DMS79 treated with DMSO at 0.1 percent for 48 hours (cell line): ENCODE measurements around the gene FEZ2.

Source experiments
- DNase-seq: peaks from one replicate; lab custom pipeline; 2025; lab: John Stamatoyannopoulos, UW

Gene FEZ2

GRCh38 chr2:36561237-36561944 lies 36.6 kb downstream of the FEZ2 start:
- no peak for DNase-seq

DNA sequence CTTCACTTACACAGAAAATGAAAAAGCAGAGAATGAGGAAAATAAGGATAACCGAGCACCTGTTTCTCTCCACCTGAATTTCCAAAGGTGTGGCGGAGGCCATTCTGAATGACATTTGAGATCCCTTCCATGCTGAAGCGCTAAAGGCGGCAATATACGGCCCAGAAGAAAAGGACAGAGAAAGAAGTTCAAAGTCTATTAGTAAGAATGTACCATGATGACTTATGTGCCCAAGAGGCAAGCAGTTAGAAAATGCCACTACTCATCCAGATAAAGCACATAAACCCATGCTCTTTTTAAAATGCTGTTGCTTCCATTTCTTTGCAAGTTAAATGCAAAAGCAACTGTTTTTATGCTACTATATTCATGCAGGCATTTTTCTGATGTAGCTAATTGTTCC lies 37.2 kb downstream of the FEZ2 start:
- no peak for DNase-seq

- DNase-seq: no peak
These were observed 38.6 kb downstream of the FEZ2 start for GRCh38 chr2:36559221-36559942.

GRCh38 chr2:36556842-36557241 lies 41.1 kb downstream of the FEZ2 start:
- DNase-seq: no peak

DNA sequence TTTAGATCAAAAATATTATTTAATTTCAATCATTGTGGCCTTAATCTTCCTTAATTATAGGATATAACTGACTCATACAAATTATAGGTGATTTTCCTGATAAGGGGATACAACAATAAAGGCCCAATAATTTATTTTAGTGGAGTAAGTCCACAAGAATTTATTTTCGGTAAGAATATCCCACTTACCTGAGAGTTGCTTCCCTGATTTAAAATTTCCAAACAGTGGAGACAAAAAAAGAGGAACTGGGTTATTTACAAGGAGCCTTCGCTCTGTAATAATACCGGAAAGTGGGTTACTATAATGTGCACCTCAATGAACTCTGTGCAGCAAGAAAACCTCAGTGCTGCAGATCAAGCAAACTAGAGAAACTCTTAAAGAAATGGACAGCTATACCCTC lies 42.2 kb downstream of the FEZ2 start:
- DNase-seq: no peak

DNA sequence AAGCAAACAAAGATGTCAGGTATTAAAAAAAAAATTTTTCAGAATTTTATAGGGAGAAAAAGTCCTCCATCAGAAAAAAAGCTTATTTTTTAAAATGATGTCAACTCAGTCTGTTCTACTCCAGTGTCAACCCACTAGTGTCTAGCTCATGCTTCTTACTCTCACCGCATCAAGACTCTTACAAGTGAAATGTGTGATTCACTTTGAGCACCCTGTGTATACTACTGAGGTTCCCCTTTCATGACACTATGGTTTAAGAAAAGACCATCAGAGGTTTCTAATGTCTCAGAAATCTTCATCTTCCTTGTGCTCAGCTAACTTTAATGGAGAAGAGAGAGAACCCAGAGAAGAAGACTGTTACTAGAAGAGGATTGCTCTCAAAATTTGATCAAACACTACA lies 43.4 kb downstream of the FEZ2 start:
- no peak for DNase-seq

DNA sequence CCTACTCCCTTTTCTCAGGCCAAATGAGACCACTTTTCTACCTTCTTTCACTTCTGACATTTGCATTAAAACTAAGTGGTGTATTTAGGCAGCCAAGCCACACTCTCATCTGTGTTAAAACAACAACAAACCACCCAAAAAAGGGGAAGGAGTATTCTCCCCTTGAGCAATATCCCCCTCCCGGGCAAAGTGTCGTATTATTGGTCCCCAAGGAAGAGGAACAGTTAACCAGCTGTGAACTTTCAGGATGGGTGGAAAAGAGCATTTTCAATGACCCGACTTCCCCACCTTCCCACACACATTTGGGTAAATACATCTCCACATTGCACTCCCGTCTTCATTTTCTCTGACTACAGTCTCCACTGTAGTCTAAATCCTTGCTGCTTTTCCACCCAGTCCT lies 44.3 kb downstream of the FEZ2 start:
- no peak for DNase-seq

DNA sequence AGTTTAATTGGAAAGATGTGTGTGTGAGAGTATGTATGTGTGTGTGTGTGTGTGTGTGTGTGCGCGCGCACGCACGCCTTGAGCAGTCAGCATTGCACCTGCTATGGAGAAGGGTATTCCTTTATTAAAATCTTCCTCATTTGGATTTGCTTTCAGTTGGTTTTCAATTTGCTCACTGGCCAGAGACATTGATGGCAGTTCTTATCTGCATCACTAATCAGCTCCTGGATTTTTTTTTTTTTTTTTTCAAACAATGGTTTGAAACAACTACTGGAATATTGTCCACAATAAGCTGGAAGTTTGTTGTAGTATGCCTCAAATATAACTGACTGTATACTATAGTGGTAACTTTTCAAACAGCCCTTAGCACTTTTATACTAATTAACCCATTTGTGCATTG lies 48.0 kb downstream of the FEZ2 start:
- no peak for DNase-seq

DNA sequence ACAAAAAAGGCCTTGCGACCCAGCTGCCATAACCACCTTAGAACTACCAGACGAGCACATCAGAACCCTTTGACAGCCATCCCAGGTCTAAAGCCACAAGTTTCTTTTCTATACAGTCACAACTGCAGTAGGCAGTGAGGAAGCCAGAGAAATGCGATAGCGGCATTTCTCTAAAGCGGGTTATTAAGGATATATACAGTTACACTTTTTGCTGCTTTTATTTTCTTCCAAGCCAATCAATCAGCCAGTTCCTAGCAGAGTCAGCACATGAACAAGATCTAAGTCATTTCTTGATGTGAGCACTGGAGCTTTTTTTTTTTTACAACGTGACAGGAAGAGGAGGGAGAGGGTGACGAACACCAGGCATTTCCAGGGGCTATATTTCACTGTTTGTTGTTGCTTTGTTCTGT lies 48.8 kb downstream of the FEZ2 start:
- DNase-seq: no peak

GRCh38 chr2:36547906-36548305 lies 50.1 kb downstream of the FEZ2 start:
- no peak for DNase-seq

DNA sequence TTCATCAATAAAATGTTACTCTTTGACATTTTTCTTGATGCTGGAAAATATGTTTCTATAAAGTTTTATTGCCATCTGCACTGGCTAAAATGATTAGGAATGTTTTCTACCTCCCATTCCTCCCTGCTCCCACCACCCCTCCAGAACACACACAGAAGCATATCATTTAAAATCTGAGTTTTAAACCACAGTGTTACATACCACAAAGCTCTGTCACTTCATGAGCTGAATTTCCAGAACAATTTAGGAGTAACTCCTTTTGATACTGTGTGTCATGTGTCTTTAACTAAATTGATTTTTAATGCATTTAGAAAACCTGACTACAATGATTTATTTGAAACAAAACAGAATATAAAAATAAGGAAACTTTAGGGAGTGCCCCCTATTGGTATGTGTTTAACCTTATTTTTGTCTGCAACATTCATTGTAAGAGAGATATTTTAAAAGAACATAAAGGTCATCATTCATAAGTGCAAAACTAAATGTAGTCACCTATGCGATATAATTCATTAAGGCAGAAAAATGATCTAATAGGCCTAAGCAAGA lies 52.0 kb downstream of the FEZ2 start:
- no peak for DNase-seq

GRCh38 chr2:36544638-36545338 lies 53.2 kb downstream of the FEZ2 start:
- DNase-seq: no peak

DNA sequence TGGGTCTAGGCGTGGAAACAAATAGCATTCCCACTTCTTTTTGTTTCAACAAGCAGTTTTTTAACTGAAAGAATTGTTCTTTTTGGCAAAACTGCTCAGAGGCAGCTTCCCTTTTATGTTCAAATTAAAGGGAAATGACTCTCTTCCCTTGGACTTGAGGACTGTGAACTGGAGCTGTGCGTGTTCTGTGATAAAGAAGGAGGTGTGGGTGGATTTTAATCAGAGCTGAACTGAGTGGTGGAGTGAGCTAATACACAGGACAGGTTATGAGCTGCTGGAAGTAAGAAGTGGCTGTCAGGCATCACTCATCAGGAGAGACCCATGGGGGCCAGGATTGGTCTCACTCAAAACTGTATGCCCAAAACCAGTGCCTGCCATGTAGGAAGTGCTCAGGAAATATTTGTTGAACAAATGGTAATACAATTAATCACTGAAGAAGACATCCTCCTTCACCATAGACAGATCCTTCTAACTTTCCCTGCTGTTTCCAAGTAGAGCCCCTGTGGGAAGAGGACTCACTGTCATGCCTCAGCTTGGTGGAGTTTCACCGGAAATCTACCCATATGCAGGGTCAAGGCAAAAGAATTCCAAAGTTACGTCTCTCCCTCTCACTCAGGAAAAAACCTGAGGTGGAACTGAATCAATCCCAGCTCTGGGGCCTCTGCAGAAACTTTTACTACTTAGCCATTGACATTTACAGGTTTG lies 55.9 kb downstream of the FEZ2 start:
- no peak for DNase-seq

- DNase-seq: no peak
These were observed 56.8 kb downstream of the FEZ2 start for GRCh38 chr2:36540986-36541754.

- DNase-seq: no peak
These were observed 58.3 kb downstream of the FEZ2 start for GRCh38 chr2:36539631-36540030.

DNA sequence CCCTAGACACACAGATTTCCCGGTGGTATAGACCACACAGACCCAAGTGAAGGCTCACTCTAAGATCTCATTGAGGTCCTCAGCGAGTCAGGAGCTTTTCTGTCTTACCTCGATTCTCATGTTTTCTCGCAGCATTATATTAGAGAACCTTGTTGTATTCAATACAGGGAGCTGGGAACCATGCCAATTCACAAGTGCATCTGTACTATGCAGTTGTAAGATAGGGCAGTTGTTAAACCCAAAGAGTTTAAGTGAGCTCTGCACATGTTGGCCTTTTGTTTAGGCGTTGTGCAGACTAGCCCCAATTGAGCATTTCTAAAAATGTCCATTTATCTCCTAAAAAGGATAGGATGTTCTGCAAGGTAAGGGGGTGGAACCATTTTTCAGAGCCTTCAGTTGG lies 59.6 kb downstream of the FEZ2 start:
- DNase-seq: peak; percentile 87

DNA sequence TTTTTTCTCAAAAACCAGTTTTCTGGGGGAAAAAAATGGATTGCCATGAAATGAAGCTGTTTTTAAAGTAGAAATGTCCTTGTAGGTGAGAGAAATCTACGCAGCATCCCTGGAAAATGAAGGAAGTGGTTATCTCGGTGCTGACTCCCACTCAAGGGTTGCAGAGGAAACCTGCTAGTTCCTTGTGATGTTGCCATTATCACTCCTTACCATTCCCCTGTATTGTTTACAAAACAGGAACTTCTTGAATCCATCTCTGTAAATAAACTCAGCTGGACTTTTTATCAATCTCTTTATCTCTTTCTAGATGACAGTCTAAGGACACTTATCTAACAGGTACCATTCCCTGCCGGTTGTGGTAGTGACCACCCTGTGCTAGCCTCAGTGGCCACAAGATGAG lies 61.2 kb downstream of the FEZ2 start:
- no peak for DNase-seq

DNA sequence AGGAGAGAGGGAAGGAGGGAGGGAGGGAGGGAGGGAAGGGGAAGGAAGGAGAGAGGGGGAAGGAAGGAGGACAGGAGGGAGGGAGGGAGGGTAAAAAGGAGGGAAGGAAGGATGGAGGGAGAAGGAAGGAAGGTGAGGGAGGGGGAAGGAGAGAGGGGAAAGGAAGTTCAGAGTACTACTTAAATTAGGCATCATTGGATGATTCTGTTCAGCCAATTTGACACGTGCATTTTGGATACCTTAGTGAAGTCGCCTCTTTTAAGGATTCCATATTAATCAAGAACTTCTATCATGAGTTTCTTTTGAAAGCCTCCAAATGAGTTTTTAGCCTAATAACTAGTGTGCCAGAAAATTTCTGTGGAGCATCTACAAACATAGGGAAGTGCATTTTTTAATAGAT lies 62.9 kb downstream of the FEZ2 start:
- DNase-seq: no peak

DNA sequence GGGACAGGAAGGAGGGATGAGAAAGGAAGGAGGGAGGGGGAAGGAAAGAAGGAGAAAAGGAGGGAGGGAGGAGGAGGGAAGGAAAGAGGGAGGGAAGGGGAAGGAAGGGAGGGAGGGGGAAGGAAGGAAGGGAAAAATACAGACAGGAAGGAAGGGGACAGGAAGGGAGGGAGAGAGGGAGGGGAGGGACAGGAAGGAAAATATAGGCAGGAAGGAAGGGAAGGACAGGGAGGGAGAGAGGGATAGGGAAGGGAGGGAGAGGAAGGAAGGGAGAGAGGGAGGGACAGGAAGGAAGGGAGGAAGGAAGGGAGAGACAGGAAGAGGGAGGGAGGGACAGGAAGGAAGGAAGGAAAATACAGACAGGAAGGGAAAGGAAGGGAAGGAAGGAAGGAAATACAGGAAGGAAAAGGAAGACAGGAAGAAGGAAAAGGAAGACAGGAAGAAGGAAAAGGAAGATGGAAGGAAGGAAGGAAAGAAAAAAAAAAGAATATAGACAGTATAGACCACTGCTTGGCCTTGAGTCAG lies 63.6 kb downstream of the FEZ2 start:
- DNase-seq: no peak

GRCh38 chr2:36530983-36531354 lies 67.0 kb downstream of the FEZ2 start:
- no peak for DNase-seq
